HL-60 (cell line): ENCODE results near the gene THYN1.

Source experiments
- DNase-seq, 2 experiments: peaks; one replicate each; pipeline ENCODE4 v3.0.0-alpha.2; 2010 to 2020; ENCODE audit warnings: low read depth in 1 of 2, low spot score in 1 of 2
- H3K27ac ChIP-seq: fragments of 250-450 bp; sonication (Bioruptor Pico); replicated peaks from 2 replicates; pipeline ENCODE4 v1.5.1; 2020; ENCODE audit warnings: mild to moderate bottlenecking, moderate library complexity
- H3K27me3 ChIP-seq: fragments of 250-450 bp; sonication (Bioruptor Pico); 2 replicates; pipeline ENCODE4 v1.5.1; 2021; ENCODE audit warnings: mild to moderate bottlenecking, moderate library complexity; ENCODE audit not compliant: insufficient read depth, poor library complexity, severe bottlenecking
- H3K4me3 ChIP-seq: replicated peaks from 2 replicates; pipeline ENCODE4 v1.5.1; 2011; ENCODE audit warnings: mild to moderate bottlenecking, control low read depth, low read length; ENCODE audit not compliant: insufficient read depth
- GABPA ChIP-seq: IDR thresholded peaks from 2 replicates; pipeline ENCODE4 v1.6.1; 2012; ENCODE audit warnings: low read depth
- POLR2AphosphoS5 ChIP-seq: IDR thresholded peaks from 2 replicates; pipeline ENCODE4 v1.6.1; 2012; ENCODE audit warnings: low read depth
- SPI1 ChIP-seq: IDR thresholded peaks from 2 replicates; pipeline ENCODE4 v1.6.1; 2012; ENCODE audit warnings: low read depth, mild to moderate bottlenecking, borderline replicate concordance
- TF ChIP-seq, protein P1 (sequence below): IDR thresholded peaks from one replicate; pipeline ENCODE4 v1.5.1; 2011; ENCODE audit warnings: low read length, control low read depth, inconsistent platforms; ENCODE audit not compliant: insufficient read depth
- TF ChIP-seq, protein P2 (sequence below): IDR thresholded peaks from 2 replicates; pipeline ENCODE4 v1.6.1; 2012; ENCODE audit warnings: low read depth; ENCODE audit not compliant: insufficient replicate concordance

The THYN1 gene

DNA sequence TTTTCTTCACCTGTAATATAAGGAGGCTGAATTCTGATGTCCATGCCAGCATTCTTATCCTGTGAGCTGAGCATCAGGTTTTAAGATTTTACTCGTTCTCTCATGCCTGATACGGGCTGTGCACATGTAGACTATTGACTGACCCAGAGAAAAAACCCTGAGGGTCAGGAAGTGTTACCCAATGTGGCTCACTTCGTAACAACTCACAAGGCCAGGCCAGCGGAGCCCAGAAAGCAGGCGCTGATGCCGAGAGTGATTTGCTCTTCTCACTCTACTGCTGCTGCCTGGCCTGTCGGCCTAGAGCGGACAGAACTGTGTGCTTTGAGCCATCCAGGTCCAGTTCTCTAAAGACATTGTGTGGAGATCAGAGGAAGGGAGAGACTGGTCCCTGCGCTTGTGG lies 10.8 kb downstream of the THYN1 start:
- no peak for DNase-seq
- Histone ChIP-seq H3K27me3 (no peaks in the 10 kb centered on the region), H3K4me3 (no peak overlapping the region), H3K27ac (no peak overlapping the region)
- TF ChIP-seq, protein P1, sequence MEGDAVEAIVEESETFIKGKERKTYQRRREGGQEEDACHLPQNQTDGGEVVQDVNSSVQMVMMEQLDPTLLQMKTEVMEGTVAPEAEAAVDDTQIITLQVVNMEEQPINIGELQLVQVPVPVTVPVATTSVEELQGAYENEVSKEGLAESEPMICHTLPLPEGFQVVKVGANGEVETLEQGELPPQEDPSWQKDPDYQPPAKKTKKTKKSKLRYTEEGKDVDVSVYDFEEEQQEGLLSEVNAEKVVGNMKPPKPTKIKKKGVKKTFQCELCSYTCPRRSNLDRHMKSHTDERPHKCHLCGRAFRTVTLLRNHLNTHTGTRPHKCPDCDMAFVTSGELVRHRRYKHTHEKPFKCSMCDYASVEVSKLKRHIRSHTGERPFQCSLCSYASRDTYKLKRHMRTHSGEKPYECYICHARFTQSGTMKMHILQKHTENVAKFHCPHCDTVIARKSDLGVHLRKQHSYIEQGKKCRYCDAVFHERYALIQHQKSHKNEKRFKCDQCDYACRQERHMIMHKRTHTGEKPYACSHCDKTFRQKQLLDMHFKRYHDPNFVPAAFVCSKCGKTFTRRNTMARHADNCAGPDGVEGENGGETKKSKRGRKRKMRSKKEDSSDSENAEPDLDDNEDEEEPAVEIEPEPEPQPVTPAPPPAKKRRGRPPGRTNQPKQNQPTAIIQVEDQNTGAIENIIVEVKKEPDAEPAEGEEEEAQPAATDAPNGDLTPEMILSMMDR: no peak
- TF ChIP-seq POLR2AphosphoS5 (no peak), GABPA (no peak), SPI1 (no peak)
- TF ChIP-seq, protein P2, sequence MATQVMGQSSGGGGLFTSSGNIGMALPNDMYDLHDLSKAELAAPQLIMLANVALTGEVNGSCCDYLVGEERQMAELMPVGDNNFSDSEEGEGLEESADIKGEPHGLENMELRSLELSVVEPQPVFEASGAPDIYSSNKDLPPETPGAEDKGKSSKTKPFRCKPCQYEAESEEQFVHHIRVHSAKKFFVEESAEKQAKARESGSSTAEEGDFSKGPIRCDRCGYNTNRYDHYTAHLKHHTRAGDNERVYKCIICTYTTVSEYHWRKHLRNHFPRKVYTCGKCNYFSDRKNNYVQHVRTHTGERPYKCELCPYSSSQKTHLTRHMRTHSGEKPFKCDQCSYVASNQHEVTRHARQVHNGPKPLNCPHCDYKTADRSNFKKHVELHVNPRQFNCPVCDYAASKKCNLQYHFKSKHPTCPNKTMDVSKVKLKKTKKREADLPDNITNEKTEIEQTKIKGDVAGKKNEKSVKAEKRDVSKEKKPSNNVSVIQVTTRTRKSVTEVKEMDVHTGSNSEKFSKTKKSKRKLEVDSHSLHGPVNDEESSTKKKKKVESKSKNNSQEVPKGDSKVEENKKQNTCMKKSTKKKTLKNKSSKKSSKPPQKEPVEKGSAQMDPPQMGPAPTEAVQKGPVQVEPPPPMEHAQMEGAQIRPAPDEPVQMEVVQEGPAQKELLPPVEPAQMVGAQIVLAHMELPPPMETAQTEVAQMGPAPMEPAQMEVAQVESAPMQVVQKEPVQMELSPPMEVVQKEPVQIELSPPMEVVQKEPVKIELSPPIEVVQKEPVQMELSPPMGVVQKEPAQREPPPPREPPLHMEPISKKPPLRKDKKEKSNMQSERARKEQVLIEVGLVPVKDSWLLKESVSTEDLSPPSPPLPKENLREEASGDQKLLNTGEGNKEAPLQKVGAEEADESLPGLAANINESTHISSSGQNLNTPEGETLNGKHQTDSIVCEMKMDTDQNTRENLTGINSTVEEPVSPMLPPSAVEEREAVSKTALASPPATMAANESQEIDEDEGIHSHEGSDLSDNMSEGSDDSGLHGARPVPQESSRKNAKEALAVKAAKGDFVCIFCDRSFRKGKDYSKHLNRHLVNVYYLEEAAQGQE: no peak

- TF ChIP-seq, protein P1: no peak
- no peak for TF ChIP-seq POLR2AphosphoS5
- TF ChIP-seq SPI1: no peak
- TF ChIP-seq, protein P2: no peak
- no peak for TF ChIP-seq GABPA
- Histone ChIP-seq H3K27me3 (no peaks in the 10 kb centered on the region), H3K27ac (no peak overlapping the region), H3K4me3 (no peak overlapping the region)
- no peak for DNase-seq
Observed at GRCh38 chr11:134240592-134240991, 12.6 kb downstream of the THYN1 start.

DNA sequence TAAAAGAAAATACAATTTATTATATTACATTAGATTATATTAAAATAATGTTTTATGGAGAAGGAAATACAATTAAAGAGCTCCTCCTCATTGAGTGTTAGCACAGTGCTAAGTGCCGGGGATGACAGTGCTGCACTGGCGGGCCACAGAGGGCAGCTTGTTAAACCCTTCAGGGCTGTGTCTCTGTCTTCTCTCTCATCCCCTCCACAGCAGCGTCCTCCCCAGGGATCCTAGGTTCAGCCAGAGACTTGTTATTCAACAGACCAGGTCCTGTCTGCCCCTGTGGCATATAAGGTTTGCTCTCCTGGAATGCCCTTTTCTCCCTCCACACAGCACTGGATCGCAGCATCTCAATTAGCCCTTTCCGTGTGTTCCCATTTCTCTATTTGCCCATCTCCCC lies 14.2 kb downstream of the THYN1 start:
- no peak for TF ChIP-seq POLR2AphosphoS5
- TF ChIP-seq, protein P2: no peak
- TF ChIP-seq, protein P1: no peak
- TF ChIP-seq SPI1: no peak
- TF ChIP-seq GABPA: no peak
- no peak for DNase-seq
- H3K27me3 ChIP-seq: no peaks in the 10 kb centered on the region
- no peak overlapping the region for H3K4me3 ChIP-seq
- H3K27ac ChIP-seq: no peak overlapping the region
